Vagina (tissue), 2 donors: ENCODE measurements around the gene ANO10.

Source experiments
- POLR2A ChIP-seq, 2 donors: fragments of 450-650 bp; IDR thresholded peaks; one replicate each; pipeline ENCODE4 v1.6.1; 2017; ENCODE audit warnings: antibody characterized with exemption in 2 of 2, mild to moderate bottlenecking in 2 of 2, moderate library complexity in 2 of 2
- TF ChIP-seq, protein P1 (sequence below), 3 experiments: fragments of 450-650 bp in 2 of 3; fragments of 200-600 bp in 1 of 3; sonication (generic) in 1 of 3; IDR thresholded peaks; one replicate each; pipeline ENCODE4 v1.5.1; 2017 to 2019; ENCODE audit warnings: antibody characterized with exemption in 3 of 3, mild to moderate bottlenecking in 2 of 3, moderate library complexity in 2 of 3

DNA sequence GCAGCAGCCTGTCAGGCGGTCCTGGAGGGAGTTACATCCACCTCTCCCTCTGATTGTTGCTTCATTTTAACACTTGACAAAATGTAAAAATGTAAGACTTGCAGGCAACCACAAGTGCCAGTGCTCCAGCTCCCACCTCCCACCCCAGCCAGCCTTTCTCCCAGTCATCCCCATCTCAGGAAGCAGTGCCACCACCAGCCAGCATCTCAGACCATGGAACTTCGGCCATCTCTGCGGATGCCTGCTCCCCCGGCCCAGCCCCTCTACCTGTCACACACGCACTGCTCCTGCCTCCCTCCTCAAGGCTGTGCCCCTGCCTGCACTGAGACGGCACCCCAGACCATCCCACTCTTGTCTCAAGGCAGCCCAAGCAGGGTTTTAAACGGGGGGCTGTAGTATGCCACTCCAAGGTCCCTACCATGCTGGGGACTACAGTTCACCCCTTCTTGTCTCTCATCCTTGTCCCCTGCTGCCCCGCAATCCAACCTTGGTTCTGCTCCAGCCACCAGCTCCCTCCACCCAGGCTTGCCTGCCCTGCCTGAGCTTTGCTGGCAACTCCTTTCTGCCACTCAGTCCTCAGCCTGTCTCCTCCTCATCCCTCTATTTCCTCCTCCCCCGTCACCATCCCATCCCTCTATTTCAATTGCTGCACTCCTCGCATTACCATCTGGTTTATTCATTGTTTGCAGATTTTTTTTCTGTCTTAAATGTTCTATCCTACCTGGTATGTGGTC, 249.6 kb downstream of the ANO10 start:
- TF ChIP-seq, protein P1, sequence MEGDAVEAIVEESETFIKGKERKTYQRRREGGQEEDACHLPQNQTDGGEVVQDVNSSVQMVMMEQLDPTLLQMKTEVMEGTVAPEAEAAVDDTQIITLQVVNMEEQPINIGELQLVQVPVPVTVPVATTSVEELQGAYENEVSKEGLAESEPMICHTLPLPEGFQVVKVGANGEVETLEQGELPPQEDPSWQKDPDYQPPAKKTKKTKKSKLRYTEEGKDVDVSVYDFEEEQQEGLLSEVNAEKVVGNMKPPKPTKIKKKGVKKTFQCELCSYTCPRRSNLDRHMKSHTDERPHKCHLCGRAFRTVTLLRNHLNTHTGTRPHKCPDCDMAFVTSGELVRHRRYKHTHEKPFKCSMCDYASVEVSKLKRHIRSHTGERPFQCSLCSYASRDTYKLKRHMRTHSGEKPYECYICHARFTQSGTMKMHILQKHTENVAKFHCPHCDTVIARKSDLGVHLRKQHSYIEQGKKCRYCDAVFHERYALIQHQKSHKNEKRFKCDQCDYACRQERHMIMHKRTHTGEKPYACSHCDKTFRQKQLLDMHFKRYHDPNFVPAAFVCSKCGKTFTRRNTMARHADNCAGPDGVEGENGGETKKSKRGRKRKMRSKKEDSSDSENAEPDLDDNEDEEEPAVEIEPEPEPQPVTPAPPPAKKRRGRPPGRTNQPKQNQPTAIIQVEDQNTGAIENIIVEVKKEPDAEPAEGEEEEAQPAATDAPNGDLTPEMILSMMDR (IDR thresholded peaks at IDR 0.05): no peak
- TF ChIP-seq POLR2A (IDR thresholded peaks at IDR 0.05): no peak
